ENCODE measurements around the gene HUWE1.

Gene HUWE1

GRCh38 chrX:53583571-53583970 lies 102.9 kb downstream of the HUWE1 start (continued):
- TF ChIP-seq, protein P1, sequence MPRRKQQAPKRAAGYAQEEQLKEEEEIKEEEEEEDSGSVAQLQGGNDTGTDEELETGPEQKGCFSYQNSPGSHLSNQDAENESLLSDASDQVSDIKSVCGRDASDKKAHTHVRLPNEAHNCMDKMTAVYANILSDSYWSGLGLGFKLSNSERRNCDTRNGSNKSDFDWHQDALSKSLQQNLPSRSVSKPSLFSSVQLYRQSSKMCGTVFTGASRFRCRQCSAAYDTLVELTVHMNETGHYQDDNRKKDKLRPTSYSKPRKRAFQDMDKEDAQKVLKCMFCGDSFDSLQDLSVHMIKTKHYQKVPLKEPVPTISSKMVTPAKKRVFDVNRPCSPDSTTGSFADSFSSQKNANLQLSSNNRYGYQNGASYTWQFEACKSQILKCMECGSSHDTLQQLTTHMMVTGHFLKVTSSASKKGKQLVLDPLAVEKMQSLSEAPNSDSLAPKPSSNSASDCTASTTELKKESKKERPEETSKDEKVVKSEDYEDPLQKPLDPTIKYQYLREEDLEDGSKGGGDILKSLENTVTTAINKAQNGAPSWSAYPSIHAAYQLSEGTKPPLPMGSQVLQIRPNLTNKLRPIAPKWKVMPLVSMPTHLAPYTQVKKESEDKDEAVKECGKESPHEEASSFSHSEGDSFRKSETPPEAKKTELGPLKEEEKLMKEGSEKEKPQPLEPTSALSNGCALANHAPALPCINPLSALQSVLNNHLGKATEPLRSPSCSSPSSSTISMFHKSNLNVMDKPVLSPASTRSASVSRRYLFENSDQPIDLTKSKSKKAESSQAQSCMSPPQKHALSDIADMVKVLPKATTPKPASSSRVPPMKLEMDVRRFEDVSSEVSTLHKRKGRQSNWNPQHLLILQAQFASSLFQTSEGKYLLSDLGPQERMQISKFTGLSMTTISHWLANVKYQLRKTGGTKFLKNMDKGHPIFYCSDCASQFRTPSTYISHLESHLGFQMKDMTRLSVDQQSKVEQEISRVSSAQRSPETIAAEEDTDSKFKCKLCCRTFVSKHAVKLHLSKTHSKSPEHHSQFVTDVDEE (CRISPR knock-in tag; IDR thresholded peaks at IDR 0.05) = no peak
- no peak for TF ChIP-seq ZFP30 (CRISPR knock-in tag; IDR thresholded peaks at IDR 0.05)

- ATAC-seq = no peak
- TF ChIP-seq ZFP3 (CRISPR knock-in tag; IDR thresholded peaks at IDR 0.05) = no peak
- TF ChIP-seq, protein P1 (CRISPR knock-in tag; IDR thresholded peaks at IDR 0.05) = no peak
Measured at GRCh38 chrX:53580742-53581504, 105.6 kb downstream of the HUWE1 start.

DNA sequence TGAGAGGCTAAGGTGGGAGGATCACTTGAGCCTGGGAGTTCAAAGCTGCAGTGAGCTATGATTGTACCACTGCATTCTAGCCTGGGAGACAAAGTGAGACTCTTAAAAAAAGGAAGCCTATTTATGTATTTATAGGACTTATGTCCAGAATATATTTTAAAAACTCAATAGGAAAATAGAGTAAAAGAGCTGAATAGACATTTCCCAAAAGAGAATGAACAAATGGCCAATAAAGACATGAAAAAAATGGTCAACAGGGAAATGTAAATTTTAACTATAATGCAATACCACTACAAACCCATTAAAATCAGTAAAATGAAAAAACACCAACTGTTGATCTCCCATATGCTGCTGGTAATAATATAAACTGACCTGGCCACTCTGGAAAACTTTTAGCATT lies 115.0 kb downstream of the HUWE1 start:
- TF ChIP-seq CSRNP3 (CRISPR knock-in tag; IDR thresholded peaks at IDR 0.05) (no peak), GLIS3 (CRISPR knock-in tag; IDR thresholded peaks at IDR 0.05) (no peak), ISL1 (CRISPR knock-in tag; IDR thresholded peaks at IDR 0.05) (no peak), ZFP30 (CRISPR knock-in tag; IDR thresholded peaks at IDR 0.05) (no peak), OSR1 (CRISPR knock-in tag; IDR thresholded peaks at IDR 0.05) (no peak)
- TF ChIP-seq, protein P1 (CRISPR knock-in tag; IDR thresholded peaks at IDR 0.05) = no peak
- no peak for ATAC-seq

DNA sequence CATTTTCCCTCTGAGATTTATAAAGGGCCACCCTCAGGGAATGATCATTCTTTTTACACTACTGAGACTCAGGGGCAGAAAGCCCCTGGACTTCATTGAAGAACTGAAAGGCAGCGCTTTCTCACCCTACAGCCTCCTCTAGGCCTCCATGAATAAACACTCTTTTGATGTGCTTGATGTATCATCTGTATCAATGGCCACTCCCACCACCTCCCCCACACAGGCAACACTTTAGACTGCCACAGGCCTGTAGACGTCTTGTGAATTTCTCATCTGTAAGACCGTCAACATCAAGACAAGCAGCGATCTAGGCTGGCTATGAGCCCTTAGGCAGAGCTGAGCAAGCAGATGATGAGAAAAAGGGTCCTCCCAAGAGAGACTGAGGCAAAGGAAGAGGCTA lies 123.2 kb downstream of the HUWE1 start:
- no peak for ATAC-seq
- TF ChIP-seq ZC3H10 (CRISPR knock-in tag; IDR thresholded peaks at IDR 0.05) (no peak), BACH2 (CRISPR knock-in tag; IDR thresholded peaks at IDR 0.05; ENCODE audit: borderline replicate concordance) (no peak), ISL1 (CRISPR knock-in tag; IDR thresholded peaks at IDR 0.05) (no peak), OSR1 (CRISPR knock-in tag; IDR thresholded peaks at IDR 0.05) (no peak)
- TF ChIP-seq, protein P2, sequence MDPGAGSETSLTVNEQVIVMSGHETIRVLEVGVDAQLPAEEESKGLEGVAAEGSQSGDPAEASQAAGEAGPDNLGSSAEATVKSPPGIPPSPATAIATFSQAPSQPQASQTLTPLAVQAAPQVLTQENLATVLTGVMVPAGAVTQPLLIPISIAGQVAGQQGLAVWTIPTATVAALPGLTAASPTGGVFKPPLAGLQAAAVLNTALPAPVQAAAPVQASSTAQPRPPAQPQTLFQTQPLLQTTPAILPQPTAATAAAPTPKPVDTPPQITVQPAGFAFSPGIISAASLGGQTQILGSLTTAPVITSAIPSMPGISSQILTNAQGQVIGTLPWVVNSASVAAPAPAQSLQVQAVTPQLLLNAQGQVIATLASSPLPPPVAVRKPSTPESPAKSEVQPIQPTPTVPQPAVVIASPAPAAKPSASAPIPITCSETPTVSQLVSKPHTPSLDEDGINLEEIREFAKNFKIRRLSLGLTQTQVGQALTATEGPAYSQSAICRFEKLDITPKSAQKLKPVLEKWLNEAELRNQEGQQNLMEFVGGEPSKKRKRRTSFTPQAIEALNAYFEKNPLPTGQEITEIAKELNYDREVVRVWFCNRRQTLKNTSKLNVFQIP (CRISPR knock-in tag; IDR thresholded peaks at IDR 0.05; ENCODE audit: borderline replicate concordance, low read depth) = no peak

GRCh38 chrX:53561912-53562311 lies 124.6 kb downstream of the HUWE1 start:
- no peak for ATAC-seq
- TF ChIP-seq SNAI2 (CRISPR knock-in tag; IDR thresholded peaks at IDR 0.05) (no peak), RARB (CRISPR knock-in tag; IDR thresholded peaks at IDR 0.05) (no peak), ZFP30 (CRISPR knock-in tag; IDR thresholded peaks at IDR 0.05) (no peak), ARNTL (CRISPR knock-in tag; IDR thresholded peaks at IDR 0.05; ENCODE audit: borderline replicate concordance, low read depth) (no peak), ZNF70 (CRISPR knock-in tag; IDR thresholded peaks at IDR 0.05) (no peak), ZC3H10 (CRISPR knock-in tag; IDR thresholded peaks at IDR 0.05) (no peak), ISL1 (CRISPR knock-in tag; IDR thresholded peaks at IDR 0.05) (no peak), OSR1 (CRISPR knock-in tag; IDR thresholded peaks at IDR 0.05) (no peak)
- TF ChIP-seq, protein P2 (CRISPR knock-in tag; IDR thresholded peaks at IDR 0.05; ENCODE audit: borderline replicate concordance, low read depth) = no peak
- TF ChIP-seq, protein P3, sequence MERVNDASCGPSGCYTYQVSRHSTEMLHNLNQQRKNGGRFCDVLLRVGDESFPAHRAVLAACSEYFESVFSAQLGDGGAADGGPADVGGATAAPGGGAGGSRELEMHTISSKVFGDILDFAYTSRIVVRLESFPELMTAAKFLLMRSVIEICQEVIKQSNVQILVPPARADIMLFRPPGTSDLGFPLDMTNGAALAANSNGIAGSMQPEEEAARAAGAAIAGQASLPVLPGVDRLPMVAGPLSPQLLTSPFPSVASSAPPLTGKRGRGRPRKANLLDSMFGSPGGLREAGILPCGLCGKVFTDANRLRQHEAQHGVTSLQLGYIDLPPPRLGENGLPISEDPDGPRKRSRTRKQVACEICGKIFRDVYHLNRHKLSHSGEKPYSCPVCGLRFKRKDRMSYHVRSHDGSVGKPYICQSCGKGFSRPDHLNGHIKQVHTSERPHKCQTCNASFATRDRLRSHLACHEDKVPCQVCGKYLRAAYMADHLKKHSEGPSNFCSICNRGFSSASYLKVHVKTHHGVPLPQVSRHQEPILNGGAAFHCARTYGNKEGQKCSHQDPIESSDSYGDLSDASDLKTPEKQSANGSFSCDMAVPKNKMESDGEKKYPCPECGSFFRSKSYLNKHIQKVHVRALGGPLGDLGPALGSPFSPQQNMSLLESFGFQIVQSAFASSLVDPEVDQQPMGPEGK (CRISPR knock-in tag; IDR thresholded peaks at IDR 0.05; ENCODE audit: borderline replicate concordance) = no peak
